H1 (cell line): ENCODE measurements around the gene BBS7. TPM values are rescaled to one million over a fixed set of nuclear protein-coding genes. Genes with fewer than 3 reads are reported as not detected.

Experiments
- CTCF ChIA-PET: fragments of 300-600 bp; sonication (Branson Sonifier 250); formaldehyde crosslinking; loops from one replicate; lab custom pipeline; 2021; ENCODE audit not compliant: partially characterized antibody; lab: Charles Lee
- POLR2A ChIA-PET: fragments of 300-600 bp; sonication (Branson Sonifier 250); formaldehyde crosslinking; loops from one replicate; lab custom pipeline; 2021; ENCODE audit warnings: inconsistent platforms; ENCODE audit not compliant: partially characterized antibody; lab: Charles Lee
- DNase-seq, 2 experiments: peaks; one replicate each; pipeline versions ENCODE4 v3.0.0 to v3.0.0-alpha.2; 2010 to 2022; ENCODE audit warnings: low spot score in 2 of 2, low read depth in 1 of 2, mixed read lengths in 1 of 2
- FAIRE-seq: peaks from 2 replicates; lab custom pipeline; 2011; peaks lifted over from hg19 to GRCh38; lab: Jason Lieb, UNC
- H2AFZ ChIP-seq: 2 replicates; pipeline ENCODE4 v1.8.1; 2012; ENCODE audit warnings: low read length, inconsistent platforms
- H2AK5ac ChIP-seq: 2 replicates; pipeline ENCODE4 v1.6.1; 2013; ENCODE audit warnings: low read depth, low read length
- H2BK120ac ChIP-seq: replicated peaks from 2 replicates; pipeline ENCODE3; 2013; ENCODE audit warnings: low read depth, low read length, inconsistent platforms
- H2BK12ac ChIP-seq: 2 replicates; pipeline ENCODE4 v1.6.1; 2013; ENCODE audit warnings: low read depth, low read length
- H2BK15ac ChIP-seq: 2 replicates; pipeline ENCODE4 v1.6.1; 2013; ENCODE audit warnings: low read length
- H2BK20ac ChIP-seq: 2 replicates; pipeline ENCODE4 v1.6.1; 2013; ENCODE audit warnings: low read length
- H2BK5ac ChIP-seq: 2 replicates; pipeline ENCODE4 v1.6.1; 2013; ENCODE audit warnings: low read depth, low read length
- H3K14ac ChIP-seq: 2 replicates; pipeline ENCODE4 v1.6.1; 2013; ENCODE audit warnings: inconsistent platforms; ENCODE audit not compliant: insufficient read length
- H3K18ac ChIP-seq: 2 replicates; pipeline ENCODE4 v1.6.1; 2013; ENCODE audit warnings: low read length; ENCODE audit errors: extremely low read depth
- H3K23ac ChIP-seq: 2 replicates; pipeline ENCODE4 v1.6.1; 2013; ENCODE audit warnings: inconsistent platforms; ENCODE audit not compliant: insufficient read length
- H3K23me2 ChIP-seq: 2 replicates; pipeline ENCODE4 v1.6.1; 2013; ENCODE audit warnings: low read depth, low read length
- H3K27ac ChIP-seq: 2 replicates; pipeline ENCODE4 v1.6.1; 2011; ENCODE audit warnings: low read depth, low read length, inconsistent platforms
- H3K27me3 ChIP-seq, 4 experiments: replicated peaks in 1 of 4; 1 replicate in 1 of 4; 2 replicates in 3 of 4; pipeline versions ENCODE4 v1.6.1 to v1.8.1; 2011 to 2013; ENCODE audit warnings: low read length in 3 of 4, mild to moderate bottlenecking in 3 of 4, inconsistent platforms in 2 of 4, mixed read lengths in 2 of 4, moderate library complexity in 1 of 4; ENCODE audit not compliant: control insufficient read depth in 3 of 4, insufficient read depth in 3 of 4; ENCODE audit errors: extremely low read depth in 1 of 4
- H3K36me3 ChIP-seq, 4 experiments: 2 replicates each; pipeline versions ENCODE4 v1.6.1 to v1.8.1; 2011 to 2013; ENCODE audit warnings: mild to moderate bottlenecking in 4 of 4, low read length in 3 of 4, moderate library complexity in 2 of 4, control low read depth in 1 of 4, inconsistent platforms in 1 of 4; ENCODE audit not compliant: insufficient read depth in 4 of 4, control insufficient read depth in 2 of 4
- H3K4ac ChIP-seq: replicated peaks from 2 replicates; pipeline ENCODE3; 2013; ENCODE audit warnings: low read length, low read depth, mixed read lengths, inconsistent platforms; ENCODE audit not compliant: insufficient read length
- H3K4me1 ChIP-seq, 4 experiments: replicated peaks in 1 of 4; 1 replicate in 1 of 4; 2 replicates in 3 of 4; pipeline versions ENCODE4 v1.6.1 to v1.8.1; 2011 to 2013; ENCODE audit warnings: low read length in 3 of 4, inconsistent platforms in 2 of 4, mixed read lengths in 1 of 4; ENCODE audit not compliant: insufficient read depth in 4 of 4, control insufficient read depth in 3 of 4
- H3K4me2 ChIP-seq, 2 experiments: 2 replicates each; pipeline versions ENCODE4 v1.6.1 to v1.8.1; 2011 to 2013; ENCODE audit warnings: low read depth in 2 of 2, low read length in 2 of 2, control low read depth in 1 of 2, inconsistent platforms in 1 of 2, mild to moderate bottlenecking in 1 of 2; ENCODE audit not compliant: insufficient read depth in 1 of 2
- H3K4me3 ChIP-seq, 4 experiments: fragments of 200-600, 300-600 bp in 1 of 4; sonication (generic), shearing (Covaris generic), sonication (Bioruptor Twin) in 1 of 4; 2 replicates each; pipeline versions ENCODE4 v1.5.1 to v1.8.1; 2011 to 2016; ENCODE audit warnings: low read length in 4 of 4, low read depth in 3 of 4, control low read depth in 2 of 4, inconsistent platforms in 2 of 4, mild to moderate bottlenecking in 2 of 4, mixed read lengths in 1 of 4, moderate library complexity in 1 of 4; ENCODE audit not compliant: insufficient read depth in 2 of 4; ENCODE audit errors: extremely low read depth in 1 of 4
- H3K56ac ChIP-seq: replicated peaks from 2 replicates; pipeline ENCODE3; 2013; ENCODE audit warnings: low read depth, mild to moderate bottlenecking, mixed read lengths, low read length, inconsistent platforms; ENCODE audit not compliant: insufficient read length
- H3K79me1 ChIP-seq: 2 replicates; pipeline ENCODE4 v1.6.1; 2013; ENCODE audit warnings: low read depth, low read length, control low read depth
- H3K79me2 ChIP-seq, 2 experiments: 2 replicates each; pipeline versions ENCODE4 v1.6.1 to v1.8.1; 2012 to 2013; ENCODE audit warnings: low read length in 2 of 2, mild to moderate bottlenecking in 2 of 2, inconsistent platforms in 1 of 2; ENCODE audit not compliant: insufficient read depth in 2 of 2, control insufficient read depth in 1 of 2
- H3K9ac ChIP-seq, 4 experiments: replicated peaks in 1 of 4; 1 replicate in 1 of 4; 2 replicates in 3 of 4; pipeline versions ENCODE4 v1.6.1 to v1.8.1; 2011 to 2013; ENCODE audit warnings: low read depth in 3 of 4, low read length in 3 of 4, control low read depth in 2 of 4, mild to moderate bottlenecking in 2 of 4, moderate library complexity in 2 of 4, inconsistent platforms in 1 of 4; ENCODE audit errors: extremely low read depth in 1 of 4
- H3K9me3 ChIP-seq, 2 experiments: 2 replicates each; pipeline versions ENCODE4 v1.6.1 to v1.8.1; 2012 to 2013; ENCODE audit warnings: mild to moderate bottlenecking in 2 of 2, moderate library complexity in 2 of 2, control low read depth in 1 of 2, inconsistent platforms in 1 of 2, low read depth in 1 of 2, low read length in 1 of 2, mixed read lengths in 1 of 2; ENCODE audit not compliant: insufficient read depth in 2 of 2
- H4K20me1 ChIP-seq, 2 experiments: replicated peaks in 1 of 2; 2 replicates each; pipeline versions ENCODE3 to v1.8.1; 2011 to 2013; ENCODE audit warnings: inconsistent platforms in 2 of 2, low read length in 2 of 2, mild to moderate bottlenecking in 1 of 2; ENCODE audit not compliant: insufficient read depth in 2 of 2, control insufficient read depth in 1 of 2
- H4K5ac ChIP-seq: 2 replicates; pipeline ENCODE4 v1.6.1; 2013; ENCODE audit warnings: low read length, low read depth, mixed read lengths, inconsistent platforms; ENCODE audit not compliant: insufficient read length
- H4K8ac ChIP-seq: 2 replicates; pipeline ENCODE4 v1.8.0; 2013; ENCODE audit warnings: mild to moderate bottlenecking, moderate library complexity, low read length, inconsistent platforms; ENCODE audit not compliant: insufficient read depth; ENCODE audit errors: extremely low read depth
- H4K91ac ChIP-seq: replicated peaks from 2 replicates; pipeline ENCODE3; 2013; ENCODE audit warnings: low read length, mixed read lengths, inconsistent platforms; ENCODE audit not compliant: insufficient read length
- CBX8 ChIP-seq: fragments of 300-800, 300-1000 bp; sonication (generic); IDR thresholded peaks from 2 replicates; pipeline ENCODE4 v1.7.1; 2016; ENCODE audit warnings: low read depth, low read length, borderline replicate concordance
- FOSL1 ChIP-seq: IDR thresholded peaks from 2 replicates; pipeline ENCODE4 v1.6.1; 2011; ENCODE audit warnings: mild to moderate bottlenecking, low read depth, low read length, moderate library complexity; ENCODE audit not compliant: insufficient read depth
- JUND ChIP-seq: IDR thresholded peaks from 2 replicates; pipeline ENCODE4 v1.6.1; 2011; ENCODE audit warnings: mild to moderate bottlenecking, improper control_type of control experiment, low read length
- RBBP5 ChIP-seq: IDR thresholded peaks from 2 replicates; pipeline ENCODE4 v1.7.1; 2012; ENCODE audit warnings: low read depth, mild to moderate bottlenecking, inconsistent platforms, low read length, moderate library complexity, borderline replicate concordance
- SP2 ChIP-seq: IDR thresholded peaks from 2 replicates; pipeline ENCODE4 v1.6.1; 2012; ENCODE audit warnings: mild to moderate bottlenecking, low read length, inconsistent platforms
- WGBS, 2 experiments: shearing (Covaris generic) in 1 of 2; methylation state at CpG; one replicate each; pipeline versions ENCODE4 v1.1.6 to v1.1.7; 2013 to 2015; ENCODE audit warnings: low lambda C conversion rate in 2 of 2, mixed read lengths in 2 of 2, inconsistent platforms in 1 of 2, low coverage in 1 of 2, missing lambda C conversion rate in 1 of 2; ENCODE audit not compliant: insufficient replicate concordance in 2 of 2, insufficient coverage in 1 of 2, insufficient read length in 1 of 2; ENCODE audit errors: extremely low coverage in 1 of 2, missing lambda C conversion rate in 1 of 2; 5-methylcytosine and 5-hydroxymethylcytosine counted together
- polyA plus RNA-seq, 7 experiments: library from polyadenylated mRNA; depleted of rRNA in 3 of 7; stranded (reverse) in 5 of 7; unstranded in 2 of 7; fragments of >200 nt in 5 of 7; fragments of 200-250 nt in 2 of 7; gene quantifications; 1 replicate in 5 of 7; 2 replicates in 1 of 7; 4 replicates in 1 of 7; pipeline versions ENCODE4 v1.2.1 to v1.2.3, GENCODE V29; 2011 to 2013; ENCODE audit warnings: missing spikeins in 2 of 7, mixed read lengths in 2 of 7
- total RNA-seq: library from RNA; stranded (reverse); fragmentation: NEBNext Ultra II Directional; extraction: Animal tissue kit (Norgen Biotek cat#: 25700); gene quantifications from 2 replicates; pipeline ENCODE4 v1.2.1, GENCODE V29; 2021

The BBS7 gene
- total and polyA plus RNA-seq, 2 of the 8 experiments (the other 6 are each of a cell fraction or from before 2014, with no cell fraction given) = 16.6 to 21.5 TPM

- Histone ChIP-seq H3K23ac (no peak overlapping the region), H3K9ac (no peak overlapping the region), H3K79me1 (no peaks in the 10 kb centered on the region), H3K36me3 (no peaks in the 10 kb centered on the region; a peak in 1 of 8 replicates), H3K56ac (no peak overlapping the region), H4K20me1 (no peaks in the 10 kb centered on the region), H3K23me2 (no peaks in the 10 kb centered on the region), H4K8ac (no peak overlapping the region), H3K79me2 (peaks cover 0 to 6% of the 10 kb centered on the region in 2 experiments; a peak in 3 of 4 replicates), H2BK5ac (no peak overlapping the region), H4K5ac (no peak overlapping the region), H3K14ac (no peak overlapping the region), H2AFZ (no peak overlapping the region), H3K27me3 (no peaks in the 10 kb centered on the region), H2AK5ac (no peak overlapping the region), H3K4me2 (no peak overlapping the region), H3K4ac (no peak overlapping the region), H3K4me1 (no peaks in the 10 kb centered on the region), H3K9me3 (no peaks in the 10 kb centered on the region), H3K4me3 (no peak overlapping the region), H2BK120ac (no peak overlapping the region), H2BK20ac (no peak overlapping the region), H3K18ac (no peak overlapping the region), H2BK15ac (no peak overlapping the region), H2BK12ac (no peak overlapping the region), H3K27ac (no peak overlapping the region), H4K91ac (no peak overlapping the region)
- ChIA-PET CTCF (interaction anchor here (2.4 kb wide), 1 partner anchor 750 kb away, joined by 6 read pairs; no protein-coding TSS in a partner anchor), POLR2A (interaction anchor here (1.3 kb wide), 1 partner anchor 17 kb away, joined by 3 read pairs; no protein-coding TSS in a partner anchor)
- TF ChIP-seq FOSL1 (no peak), CBX8 (no peak), RBBP5 (no peak), SP2 (no peak), JUND (no peak)
- DNase-seq = no peak
- WGBS, 2 experiments = 93% methylated on average over 1 of the region's 1 CpG; no CpG with 5 or more reads in 1 of the 2 experiments
- FAIRE-seq = no peak
These were observed 42.4 kb downstream of the BBS7 start for GRCh38 chr4:121827853-121828252.
